ENCODE data around the gene RAD51.

DNA sequence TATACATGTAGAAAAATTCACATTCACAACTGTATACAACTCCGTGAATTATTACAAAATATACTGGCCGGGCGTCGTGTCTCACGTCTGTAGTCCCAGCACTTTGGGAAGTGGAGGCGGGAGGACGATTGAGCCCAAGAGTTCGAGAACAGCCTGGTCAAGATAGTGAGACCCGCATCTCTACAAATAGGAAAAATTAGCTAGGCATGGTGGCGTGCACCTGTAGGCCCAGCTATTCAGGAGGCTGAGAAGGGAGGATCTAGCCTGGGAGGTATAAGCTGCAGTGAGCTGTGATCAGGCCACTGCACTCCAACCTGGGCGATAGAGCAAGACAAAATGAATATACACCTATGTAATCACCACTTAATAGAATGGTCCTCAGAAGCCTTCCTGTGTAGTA, 1.3 kb downstream of the RAD51 start:
- TF ChIP-seq, protein P1, sequence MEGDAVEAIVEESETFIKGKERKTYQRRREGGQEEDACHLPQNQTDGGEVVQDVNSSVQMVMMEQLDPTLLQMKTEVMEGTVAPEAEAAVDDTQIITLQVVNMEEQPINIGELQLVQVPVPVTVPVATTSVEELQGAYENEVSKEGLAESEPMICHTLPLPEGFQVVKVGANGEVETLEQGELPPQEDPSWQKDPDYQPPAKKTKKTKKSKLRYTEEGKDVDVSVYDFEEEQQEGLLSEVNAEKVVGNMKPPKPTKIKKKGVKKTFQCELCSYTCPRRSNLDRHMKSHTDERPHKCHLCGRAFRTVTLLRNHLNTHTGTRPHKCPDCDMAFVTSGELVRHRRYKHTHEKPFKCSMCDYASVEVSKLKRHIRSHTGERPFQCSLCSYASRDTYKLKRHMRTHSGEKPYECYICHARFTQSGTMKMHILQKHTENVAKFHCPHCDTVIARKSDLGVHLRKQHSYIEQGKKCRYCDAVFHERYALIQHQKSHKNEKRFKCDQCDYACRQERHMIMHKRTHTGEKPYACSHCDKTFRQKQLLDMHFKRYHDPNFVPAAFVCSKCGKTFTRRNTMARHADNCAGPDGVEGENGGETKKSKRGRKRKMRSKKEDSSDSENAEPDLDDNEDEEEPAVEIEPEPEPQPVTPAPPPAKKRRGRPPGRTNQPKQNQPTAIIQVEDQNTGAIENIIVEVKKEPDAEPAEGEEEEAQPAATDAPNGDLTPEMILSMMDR (conservative IDR thresholded peaks at IDR 0.05; ENCODE audit: low read length), result no peak
- TF ChIP-seq EZH2phosphoT487 (IDR thresholded peaks at IDR 0.05; ENCODE audit: borderline replicate concordance), result no peak

Data from Loucy (cell line).